Esophagus muscularis mucosa (tissue), 4 donors: ENCODE results near the gene ATP8B3. TPM values are rescaled to one million over a fixed set of nuclear protein-coding genes. Genes with fewer than 3 reads are reported as not detected.

Experiments used
- DNase-seq: peaks from one replicate; pipeline ENCODE4 v3.0.0-alpha.2; 2017; ENCODE audit errors: extremely low spot score
- H3K27ac ChIP-seq, 4 donors: fragments of 200-600 bp; sonication (generic); replicated peaks in 1 of 4; 1 replicate in 3 of 4; 2 replicates in 1 of 4; pipeline ENCODE4 v1.5.1; 2016 to 2019; ENCODE audit warnings: mild to moderate bottlenecking in 1 of 4
- H3K27me3 ChIP-seq, 4 donors: fragments of 200-600 bp; sonication (generic); one replicate each; pipeline versions ENCODE4 v1.5.1 to v1.6.0; 2016 to 2019
- H3K36me3 ChIP-seq, 4 donors: fragments of 200-600 bp; sonication (generic); one replicate each; pipeline ENCODE4 v1.5.1; 2016 to 2019
- H3K4me1 ChIP-seq, 4 donors: fragments of 200-600 bp; sonication (generic); one replicate each; pipeline ENCODE4 v1.5.1; 2016 to 2019
- H3K4me3 ChIP-seq, 4 donors: fragments of 200-600 bp; sonication (generic); 1 replicate in 2 of 4; 2 replicates in 2 of 4; pipeline ENCODE4 v1.5.1; 2016 to 2019; ENCODE audit warnings: mild to moderate bottlenecking in 4 of 4, moderate library complexity in 1 of 4
- H3K9me3 ChIP-seq, 4 donors: fragments of 200-600 bp; sonication (generic); 1 replicate in 3 of 4; 2 replicates in 1 of 4; pipeline ENCODE4 v1.5.1; 2016 to 2019
- EP300 ChIP-seq: sonication (generic); formaldehyde crosslinking; IDR thresholded peaks from one replicate; pipeline ENCODE4 v1.6.1; 2017; ENCODE audit warnings: antibody characterized with exemption
- POLR2A ChIP-seq: fragments of 450-650 bp; IDR thresholded peaks from one replicate; pipeline ENCODE4 v1.6.1; 2017; ENCODE audit warnings: antibody characterized with exemption, moderate library complexity, mild to moderate bottlenecking, low read depth
- POLR2AphosphoS5 ChIP-seq, 2 donors: sonication (generic); formaldehyde crosslinking; IDR thresholded peaks; one replicate each; pipeline ENCODE4 v1.6.1; 2017; ENCODE audit warnings: antibody characterized with exemption in 2 of 2
- WGBS: methylation state at CpG from one replicate; pipeline ENCODE4 v1.1.5; 2018; 5-methylcytosine and 5-hydroxymethylcytosine counted together
- intact Hi-C: fragments of 100-400 bp; cut with DNase I; formaldehyde crosslinking; loops from one replicate; pipeline ENCODE4 v1.15.1; 2023
- total RNA-seq, 4 donors: library from RNA; depleted of rRNA; stranded (reverse); fragments of >200 nt; gene quantifications; one replicate each; pipeline versions ENCODE4 v1.1.0 to v1.2.1, GENCODE V29; 2016
- TF ChIP-seq, protein P1 (sequence below), 3 experiments: fragments of 200-600 bp in 2 of 3; fragments of 450-650 bp in 1 of 3; sonication (generic) in 2 of 3; IDR thresholded peaks; one replicate each; pipeline ENCODE4 v1.5.1; 2017 to 2019; ENCODE audit warnings: antibody characterized with exemption in 3 of 3, mild to moderate bottlenecking in 2 of 3, moderate library complexity in 1 of 3

ATP8B3 gene
- total RNA-seq, 4 donors from 2014 or later = 0.19 to 0.92 (median 0.66) TPM

DNA sequence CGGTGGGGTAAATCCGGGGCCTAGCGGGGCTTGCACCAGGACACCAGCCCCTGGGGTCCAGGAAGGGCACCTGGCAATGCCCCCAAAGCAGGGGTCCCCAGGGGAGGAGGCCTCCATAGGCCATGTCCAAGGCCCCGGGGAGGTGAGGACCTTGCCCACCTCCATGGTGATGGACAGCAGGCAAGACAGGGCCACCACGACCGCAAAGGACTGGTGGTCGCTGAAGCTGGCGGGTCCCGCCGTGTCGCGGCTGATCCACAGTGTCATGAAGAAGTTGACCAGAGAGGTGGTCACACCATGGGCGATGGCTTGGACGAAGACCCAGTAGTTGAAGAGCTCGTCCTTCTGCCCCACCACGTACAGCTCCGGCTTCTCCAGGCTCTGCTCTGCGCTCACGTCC, 26.8 kb downstream of the ATP8B3 start:
- WGBS = 92% methylated on average over 8 of the region's 19 CpGs
- no peak for DNase-seq
- intact Hi-C loops = no loop called here
- no peak overlapping the region for H3K27ac ChIP-seq
- peaks cover 0 to 19% (median 14%) of the 10 kb centered on the region in 4 donors for H3K9me3 ChIP-seq
- peaks cover 0 to 97% (median 24%) of the 10 kb centered on the region in 4 donors for H3K27me3 ChIP-seq
- no peak overlapping the region for H3K4me3 ChIP-seq
- peaks cover 0 to 15% (median 14%) of the 10 kb centered on the region in 4 donors for H3K4me1 ChIP-seq
- H3K36me3 ChIP-seq = no peaks in the 10 kb centered on the region
- TF ChIP-seq, protein P1, sequence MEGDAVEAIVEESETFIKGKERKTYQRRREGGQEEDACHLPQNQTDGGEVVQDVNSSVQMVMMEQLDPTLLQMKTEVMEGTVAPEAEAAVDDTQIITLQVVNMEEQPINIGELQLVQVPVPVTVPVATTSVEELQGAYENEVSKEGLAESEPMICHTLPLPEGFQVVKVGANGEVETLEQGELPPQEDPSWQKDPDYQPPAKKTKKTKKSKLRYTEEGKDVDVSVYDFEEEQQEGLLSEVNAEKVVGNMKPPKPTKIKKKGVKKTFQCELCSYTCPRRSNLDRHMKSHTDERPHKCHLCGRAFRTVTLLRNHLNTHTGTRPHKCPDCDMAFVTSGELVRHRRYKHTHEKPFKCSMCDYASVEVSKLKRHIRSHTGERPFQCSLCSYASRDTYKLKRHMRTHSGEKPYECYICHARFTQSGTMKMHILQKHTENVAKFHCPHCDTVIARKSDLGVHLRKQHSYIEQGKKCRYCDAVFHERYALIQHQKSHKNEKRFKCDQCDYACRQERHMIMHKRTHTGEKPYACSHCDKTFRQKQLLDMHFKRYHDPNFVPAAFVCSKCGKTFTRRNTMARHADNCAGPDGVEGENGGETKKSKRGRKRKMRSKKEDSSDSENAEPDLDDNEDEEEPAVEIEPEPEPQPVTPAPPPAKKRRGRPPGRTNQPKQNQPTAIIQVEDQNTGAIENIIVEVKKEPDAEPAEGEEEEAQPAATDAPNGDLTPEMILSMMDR (IDR thresholded peaks at IDR 0.05) = no peak
- TF ChIP-seq EP300 (no peak), POLR2AphosphoS5 (IDR thresholded peaks at IDR 0.05) (no peak), POLR2A (no peak)

DNA sequence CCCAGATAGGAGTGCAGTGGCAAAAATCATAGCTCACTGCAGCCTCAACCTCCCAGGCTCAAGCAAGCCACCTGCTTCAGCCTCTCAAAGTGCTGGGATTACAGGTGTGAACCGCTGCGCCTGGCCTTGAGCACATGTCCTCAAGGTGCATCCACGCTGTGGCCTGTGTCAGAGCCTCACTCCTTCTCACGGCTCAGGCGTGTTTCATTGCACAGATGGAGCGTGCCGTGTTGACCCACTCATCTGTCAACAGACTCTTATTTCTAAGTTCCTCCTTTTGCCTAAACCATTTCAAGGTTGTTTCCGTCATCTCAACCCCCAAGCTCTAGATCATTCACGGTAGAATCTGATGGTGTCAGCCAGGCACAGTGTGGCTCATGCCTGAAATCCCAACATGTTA, 28.2 kb downstream of the ATP8B3 start:
- intact Hi-C loops = no loop called here
- Histone ChIP-seq H3K9me3 (peaks cover 0 to 19% (median 14%) of the 10 kb centered on the region in 4 donors), H3K36me3 (no peaks in the 10 kb centered on the region), H3K27ac (no peak overlapping the region), H3K4me1 (peaks cover 0 to 5% (median 4%) of the 10 kb centered on the region in 4 donors), H3K27me3 (peaks cover 0 to 99% (median 24%) of the 10 kb centered on the region in 4 donors), H3K4me3 (no peak overlapping the region)
- no peak for TF ChIP-seq POLR2A
- TF ChIP-seq, protein P1 (IDR thresholded peaks at IDR 0.05) = no peak
- no peak for TF ChIP-seq POLR2AphosphoS5 (IDR thresholded peaks at IDR 0.05)
- TF ChIP-seq EP300 = no peak
- DNase-seq = no peak
- WGBS = 89% methylated on average over 9 of the region's 9 CpGs

DNA sequence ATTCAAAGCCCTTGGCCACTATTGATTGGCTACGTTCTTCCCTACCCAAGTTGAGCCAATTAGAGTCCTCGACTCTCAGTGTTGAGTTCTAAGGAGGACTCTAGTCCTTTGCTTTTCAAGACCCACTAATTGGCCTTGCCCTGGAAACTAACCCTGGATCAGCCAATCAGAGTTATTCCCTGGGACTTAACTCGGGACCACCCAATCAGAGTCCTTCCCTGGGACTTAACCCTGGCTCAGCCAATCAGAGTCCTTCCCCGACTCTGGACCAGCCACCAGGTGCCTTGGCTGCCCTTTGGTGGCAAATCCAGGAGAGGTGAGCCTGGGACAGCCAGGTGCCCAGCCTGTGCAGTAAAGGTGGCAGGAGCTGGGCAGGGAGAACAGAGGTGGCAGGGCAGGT, 28.7 kb downstream of the ATP8B3 start:
- DNase-seq = no peak
- Histone ChIP-seq H3K4me1 (no peaks in the 10 kb centered on the region), H3K9me3 (peaks cover 0 to 19% (median 14%) of the 10 kb centered on the region in 4 donors), H3K27ac (no peak overlapping the region), H3K27me3 (peaks cover 0 to 99% (median 23%) of the 10 kb centered on the region in 4 donors), H3K4me3 (no peak overlapping the region), H3K36me3 (no peaks in the 10 kb centered on the region)
- TF ChIP-seq EP300 (no peak), POLR2A (no peak), POLR2AphosphoS5 (IDR thresholded peaks at IDR 0.05) (no peak)
- TF ChIP-seq, protein P1 (IDR thresholded peaks at IDR 0.05) = no peak
- WGBS = 100% methylated on average over 2 of the region's 4 CpGs
- intact Hi-C loops = no loop called here

DNA sequence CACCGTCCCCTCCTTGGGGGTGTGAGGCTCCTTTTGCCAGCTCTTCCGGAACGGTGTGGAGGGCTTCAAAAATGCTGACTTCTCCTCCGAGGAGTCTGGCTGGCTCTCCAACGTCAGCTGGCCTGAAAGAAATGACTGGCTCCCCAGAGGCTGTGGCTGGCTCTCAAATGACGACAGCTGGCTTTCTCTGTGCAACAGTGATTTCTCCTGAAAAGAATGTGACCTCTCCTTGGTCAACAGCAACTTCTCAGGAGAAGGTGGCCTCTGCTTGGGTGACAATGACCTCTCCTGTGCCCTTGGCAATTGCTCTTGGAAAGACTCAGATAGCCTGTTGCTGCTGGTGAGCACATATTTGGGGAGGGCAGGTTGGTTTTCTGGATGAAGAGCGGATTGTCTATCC, 29.6 kb downstream of the ATP8B3 start:
- H3K27ac ChIP-seq = no peak overlapping the region
- intact Hi-C loops = no loop called here
- H3K9me3 ChIP-seq = peaks cover 0 to 19% (median 14%) of the 10 kb centered on the region in 4 donors
- 80% methylated on average over 6 of the region's 7 CpGs for WGBS
- DNase-seq = no peak
- no peak overlapping the region for H3K4me3 ChIP-seq
- TF ChIP-seq EP300 (no peak), POLR2A (no peak), POLR2AphosphoS5 (IDR thresholded peaks at IDR 0.05) (no peak)
- TF ChIP-seq, protein P1 (IDR thresholded peaks at IDR 0.05) = no peak
- H3K4me1 ChIP-seq = no peaks in the 10 kb centered on the region
- H3K36me3 ChIP-seq = no peaks in the 10 kb centered on the region
- peaks cover 0 to 99% (median 26%) of the 10 kb centered on the region in 4 donors for H3K27me3 ChIP-seq
